GM23338 (cell line): ENCODE results near the gene HDAC9. TPM values are rescaled to one million over a fixed set of nuclear protein-coding genes. Genes with fewer than 3 reads are reported as not detected.

Experiments used
- ATAC-seq: fragments of 200-7000 bp; cut with Tn5 transposase; 3 replicates; pipeline ENCODE4 v1.9.1; 2020
- DNase-seq: peaks from one replicate; pipeline ENCODE4 v3.0.0-alpha.2; 2015; ENCODE audit warnings: low spot score
- H2AFZ ChIP-seq: fragments of 200-600 bp; sonication (generic); 2 replicates; pipeline ENCODE4 v1.8.0; 2016; ENCODE audit warnings: antibody characterized with exemption, mild to moderate bottlenecking, moderate library complexity
- H3F3A ChIP-seq: fragments of 200-600 bp; sonication (generic); replicated peaks from 2 replicates; pipeline ENCODE4 v1.8.0; 2017; ENCODE audit warnings: antibody characterized with exemption, mixed run types, low read depth
- H3K27ac ChIP-seq: fragments of 200-600 bp; sonication (generic); 2 replicates; pipeline ENCODE4 v1.6.1; 2016; ENCODE audit warnings: low read depth
- H3K27me3 ChIP-seq: fragments of 200-600 bp; sonication (generic); 2 replicates; pipeline ENCODE4 v1.8.0; 2016; ENCODE audit warnings: mild to moderate bottlenecking, mixed run types, moderate library complexity; ENCODE audit not compliant: insufficient read depth
- H3K36me3 ChIP-seq: fragments of 200-600 bp; sonication (generic); 2 replicates; pipeline ENCODE4 v1.8.0; 2016; ENCODE audit warnings: mild to moderate bottlenecking; ENCODE audit not compliant: insufficient read depth
- H3K4me1 ChIP-seq: fragments of 200-600 bp; sonication (generic); 2 replicates; pipeline ENCODE4 v1.8.0; 2016; ENCODE audit warnings: mild to moderate bottlenecking, moderate library complexity; ENCODE audit not compliant: insufficient read depth
- H3K4me2 ChIP-seq: fragments of 200-600 bp; sonication (generic); 2 replicates; pipeline ENCODE4 v1.7.1; 2017; ENCODE audit warnings: mixed run types
- H3K4me3 ChIP-seq: fragments of 200-600 bp; sonication (generic); 2 replicates; pipeline ENCODE4 v1.6.1; 2016; ENCODE audit warnings: mixed run types
- H3K79me2 ChIP-seq: fragments of 200-600 bp; sonication (generic); replicated peaks from 2 replicates; pipeline ENCODE4 v1.8.0; 2017; ENCODE audit warnings: mild to moderate bottlenecking; ENCODE audit not compliant: insufficient read depth
- H3K9me2 ChIP-seq: fragments of 200-600 bp; sonication (generic); 2 replicates; pipeline ENCODE4 v1.8.0; 2017; ENCODE audit not compliant: insufficient read depth
- H4K20me1 ChIP-seq: fragments of 200-600 bp; sonication (generic); replicated peaks from 2 replicates; pipeline ENCODE4 v1.8.0; 2017; ENCODE audit warnings: mild to moderate bottlenecking; ENCODE audit not compliant: insufficient read depth
- H3K27ac Mint-ChIP-seq: 2 replicates; pipeline ENCODE4 v1.8.0; 2020; ENCODE audit warnings: inconsistent platforms, mild to moderate bottlenecking, moderate library complexity, mixed read lengths
- H3K27me3 Mint-ChIP-seq: 3 replicates; pipeline ENCODE4 v1.8.0; 2022; ENCODE audit warnings: low read depth, mild to moderate bottlenecking, moderate library complexity, mixed read lengths, inconsistent platforms; ENCODE audit not compliant: insufficient read depth, poor library complexity
- H3K36me3 Mint-ChIP-seq: 3 replicates; pipeline ENCODE4 v1.8.0; 2021; ENCODE audit warnings: low read depth, mild to moderate bottlenecking, inconsistent platforms, moderate library complexity, mixed read lengths
- H3K4me1 Mint-ChIP-seq: 3 replicates; pipeline ENCODE4 v1.8.0; 2020; ENCODE audit warnings: mild to moderate bottlenecking, inconsistent platforms, mixed read lengths
- H3K4me3 Mint-ChIP-seq: 3 replicates; pipeline ENCODE4 v1.8.0; 2021; ENCODE audit warnings: moderate library complexity, mild to moderate bottlenecking, inconsistent platforms, mixed read lengths
- H3K9me3 Mint-ChIP-seq: 3 replicates; pipeline ENCODE4 v1.8.0; 2020; ENCODE audit warnings: moderate library complexity, mild to moderate bottlenecking, inconsistent platforms, mixed read lengths
- CTCF ChIP-seq, 2 experiments: fragments of 200-600 bp in 1 of 2; sonication (generic) in 1 of 2; conservative IDR thresholded peaks; 2 replicates each; pipeline versions ENCODE4 v1.5.1 to v1.6.1; 2016 to 2017; ENCODE audit warnings: antibody characterized with exemption in 2 of 2, low read depth in 2 of 2, mild to moderate bottlenecking in 2 of 2, moderate library complexity in 1 of 2
- ETS1 ChIP-seq: IDR thresholded peaks from 2 replicates; pipeline ENCODE4 v1.6.1; 2016; ENCODE audit warnings: antibody characterized with exemption
- EZH2phosphoT487 ChIP-seq: fragments of 200-600 bp; sonication (generic); IDR thresholded peaks from one replicate; pipeline ENCODE4 v1.8.1; 2018; ENCODE audit warnings: antibody characterized with exemption; ENCODE audit not compliant: unreplicated experiment
- REST ChIP-seq: IDR thresholded peaks from one replicate; pipeline ENCODE4 v1.6.1; 2018; ENCODE audit warnings: antibody characterized with exemption; ENCODE audit not compliant: unreplicated experiment
- ZNF114 ChIP-seq: fragments of 250-450 bp; sonication (Bioruptor Pico); IDR thresholded peaks from 2 replicates; pipeline ENCODE4 v1.5.0; 2020; ENCODE audit warnings: mild to moderate bottlenecking, moderate library complexity
- ZNF331 ChIP-seq: fragments of 250-450 bp; sonication (Bioruptor Pico); IDR thresholded peaks from 2 replicates; pipeline ENCODE4 v1.5.0; 2020; ENCODE audit warnings: low read depth, mild to moderate bottlenecking, moderate library complexity
- ZNF462 ChIP-seq: fragments of 250-450 bp; sonication (Bioruptor Pico); IDR thresholded peaks from 2 replicates; pipeline ENCODE4 v1.5.0; 2020; ENCODE audit warnings: mild to moderate bottlenecking, moderate library complexity
- polyA plus RNA-seq: library from polyadenylated mRNA; unstranded; fragments of >200 nt; fragmentation: Nextera tagmentation; extraction: Ambion mirVana; gene quantifications from 2 replicates; pipeline ENCODE4 v1.2.1, GENCODE V29; 2016
- total RNA-seq: library from RNA; depleted of rRNA; stranded (reverse); fragments of >200 nt; shearing (Covaris generic); gene quantifications from 2 replicates; pipeline ENCODE4 v1.2.3, GENCODE V29; 2014

Gene HDAC9
- total and polyA plus RNA-seq, 2 experiments from 2014 or later = 8.3 to 18.5 TPM

- TF ChIP-seq ZNF114 (CRISPR knock-in tag) (no peak), CTCF (conservative IDR thresholded peaks at IDR 0.05; ENCODE audit: low read depth in 2 of 2) (no peak), REST (no peak), ETS1 (no peak)
Observed at GRCh38 chr7:18659746-18660145, 164.2 kb downstream of the HDAC9 start (continued).

- Mint-ChIP-seq H3K27ac (no peak overlapping the region), H3K4me3 (no peak overlapping the region)
- TF ChIP-seq ZNF462 (CRISPR knock-in tag) (no peak), EZH2phosphoT487 (no peak), CTCF (conservative IDR thresholded peaks at IDR 0.05; ENCODE audit: low read depth in 2 of 2) (no peak), ETS1 (no peak), ZNF331 (CRISPR knock-in tag) (no peak)
Observed at GRCh38 chr7:18663321-18663720, 167.8 kb downstream of the HDAC9 start.

More at GRCh38 chr7:18663321-18663720, 167.8 kb downstream of the HDAC9 start:
- Histone ChIP-seq H3K27me3 (no peaks in the 10 kb centered on the region), H3K4me3 (no peak overlapping the region), H3K4me2 (no peak overlapping the region), H3F3A (no peaks in the 10 kb centered on the region), H2AFZ (no peak overlapping the region), H3K27ac (no peak overlapping the region), H3K9me2 (no peaks in the 10 kb centered on the region), H3K79me2 (no peaks in the 10 kb centered on the region), H3K36me3 (no peaks in the 10 kb centered on the region), H3K4me1 (no peaks in the 10 kb centered on the region), H4K20me1 (no peaks in the 10 kb centered on the region)
- no peaks in the 10 kb centered on the region; the same call in 2 of the 3 replicates for H3K4me1 Mint-ChIP-seq
- DNase-seq (no peak), ATAC-seq (no peak)
- no peaks in the 10 kb centered on the region for H3K36me3 Mint-ChIP-seq
- H3K9me3 Mint-ChIP-seq = no peaks in the 10 kb centered on the region
- H3K27me3 Mint-ChIP-seq = no peaks in the 10 kb centered on the region
